HepG2 (cell line): ENCODE data around the gene ZBTB7C. TPM values are rescaled to one million over a fixed set of nuclear protein-coding genes. Genes with fewer than 3 reads are reported as not detected.

Experiments
- ATAC-seq: fragments of 200-7000 bp; cut with Tn5 transposase; 3 replicates; pipeline ENCODE4 v1.9.1; 2020; ENCODE audit warnings: mild to moderate bottlenecking, moderate library complexity
- BruUV-seq: library from RNA; stranded (reverse); fragments of 400-500 nt; replicated peaks from 2 replicates; lab custom pipeline; 2021; lab: Mats Ljungman, UMichigan
- CTCF ChIA-PET: fragments of 300-600 bp; formaldehyde crosslinking; extraction: SDS; loops from one replicate; lab custom pipeline; 2021; ENCODE audit warnings: low total read pairs, inconsistent platforms, low intra/inter-chr PET ratio; lab: Yijun Ruan, JAX
- POLR2A ChIA-PET: fragments of 350-600 bp; sonication (Branson Sonifier 250); formaldehyde crosslinking; loops from one replicate; lab custom pipeline; 2020; ENCODE audit warnings: antibody characterized with exemption, inconsistent platforms; lab: Yijun Ruan, JAX
- DNase-seq: peaks from one replicate; pipeline ENCODE4 v3.0.0-alpha.2; 2015; ENCODE audit warnings: low spot score
- FAIRE-seq: peaks from 3 replicates; lab custom pipeline; 2011; peaks lifted over from hg19 to GRCh38; lab: Jason Lieb, UNC
- H2AFZ ChIP-seq: one replicate; pipeline ENCODE4 v1.6.1; 2011; ENCODE audit warnings: low read length, inconsistent platforms
- H3K27ac ChIP-seq: fragments of 300-600 bp; 3 replicates; pipeline ENCODE4 v1.8.0; 2011; ENCODE audit warnings: mixed run types, mild to moderate bottlenecking, mixed read lengths, low read length, inconsistent platforms; ENCODE audit not compliant: insufficient read depth; ENCODE audit errors: extremely low read length
- H3K27me3 ChIP-seq, 2 experiments: fragments of 200-600 bp in 1 of 2; 2 replicates in 1 of 2; 3 replicates in 1 of 2; pipeline versions ENCODE4 v1.6.0 to v1.8.0; 2011; ENCODE audit warnings: low read length in 2 of 2, mild to moderate bottlenecking in 2 of 2, moderate library complexity in 2 of 2, inconsistent platforms in 1 of 2; ENCODE audit not compliant: insufficient read depth in 2 of 2, control insufficient read depth in 1 of 2
- H3K36me3 ChIP-seq, 2 experiments: fragments of 200-600 bp in 1 of 2; replicated peaks in 1 of 2; 2 replicates in 1 of 2; 3 replicates in 1 of 2; pipeline versions ENCODE4 v1.5.1 to v1.8.0; 2011; ENCODE audit warnings: low read length in 2 of 2, inconsistent platforms in 1 of 2; ENCODE audit not compliant: insufficient read depth in 2 of 2, control insufficient read depth in 1 of 2
- H3K4me1 ChIP-seq: 2 replicates; pipeline ENCODE4 v1.5.1; 2012; ENCODE audit warnings: low read length, inconsistent platforms; ENCODE audit not compliant: insufficient read depth
- H3K4me2 ChIP-seq: 2 replicates; pipeline ENCODE4 v1.6.0; 2011; ENCODE audit warnings: low read depth, low read length, inconsistent platforms
- H3K4me3 ChIP-seq, 3 experiments: fragments of 200-600 bp in 1 of 3; sonication (generic), shearing (Covaris generic) in 1 of 3; replicated peaks in 1 of 3; 2 replicates each; pipeline ENCODE4 v1.5.1; 2011 to 2016; ENCODE audit warnings: low read length in 3 of 3, inconsistent platforms in 2 of 3, low read depth in 2 of 3, mild to moderate bottlenecking in 2 of 3, control low read depth in 1 of 3, mixed read lengths in 1 of 3; ENCODE audit not compliant: insufficient read depth in 1 of 3
- H3K79me2 ChIP-seq: one replicate; pipeline ENCODE4 v1.6.1; 2011; ENCODE audit warnings: low read length, inconsistent platforms; ENCODE audit not compliant: insufficient read depth
- H3K9ac ChIP-seq: 2 replicates; pipeline ENCODE4 v1.6.0; 2011; ENCODE audit warnings: mild to moderate bottlenecking, low read depth, low read length, inconsistent platforms; ENCODE audit not compliant: insufficient read depth
- H3K9me3 ChIP-seq: 2 replicates; pipeline ENCODE4 v1.5.1; 2012; ENCODE audit warnings: mild to moderate bottlenecking, low read length
- H4K20me1 ChIP-seq: 2 replicates; pipeline ENCODE4 v1.6.0; 2011; ENCODE audit warnings: inconsistent platforms, mild to moderate bottlenecking, low read length, moderate library complexity; ENCODE audit not compliant: insufficient read depth
- CAMTA2 ChIP-seq: sonication (generic); formaldehyde crosslinking; IDR thresholded peaks from 2 replicates; pipeline ENCODE4 v1.4.0; 2020; ENCODE audit warnings: mild to moderate bottlenecking, missing genetic modification reagents, borderline replicate concordance
- FOSL2 ChIP-seq: sonication (generic); formaldehyde crosslinking; IDR thresholded peaks from 2 replicates; pipeline ENCODE4 v1.4.0; 2020; ENCODE audit warnings: missing genetic modification reagents
- GTF2F1 ChIP-seq: fragments of 150-350 bp; IDR thresholded peaks from 2 replicates; pipeline ENCODE4 v1.6.1; 2014; ENCODE audit warnings: low read length
- HNRNPUL1 ChIP-seq: fragments of 200-400 bp; formaldehyde crosslinking; IDR thresholded peaks from 2 replicates; pipeline ENCODE4 v1.6.1; 2017; ENCODE audit warnings: low read depth, mild to moderate bottlenecking, low read length, moderate library complexity
- KLF15 ChIP-seq: sonication (generic); formaldehyde crosslinking; IDR thresholded peaks from 2 replicates; pipeline ENCODE4 v1.8.1; 2023; ENCODE audit warnings: borderline replicate concordance, mild to moderate bottlenecking, inconsistent platforms, missing genetic modification reagents, mixed read lengths
- NRL ChIP-seq: sonication (generic); formaldehyde crosslinking; IDR thresholded peaks from 2 replicates; pipeline ENCODE4 v1.5.0; 2020; ENCODE audit warnings: missing genetic modification reagents, mild to moderate bottlenecking, moderate library complexity, borderline replicate concordance
- PHF5A ChIP-seq: IDR thresholded peaks from one replicate; pipeline ENCODE4 v1.6.1; 2018; ENCODE audit warnings: low read depth, missing genetic modification reagents; ENCODE audit not compliant: unreplicated experiment
- RBAK ChIP-seq: sonication (generic); formaldehyde crosslinking; IDR thresholded peaks from 2 replicates; pipeline ENCODE4 v1.5.1; 2020; ENCODE audit warnings: mild to moderate bottlenecking, missing genetic modification reagents
- ZBTB7A ChIP-seq: sonication (generic); formaldehyde crosslinking; IDR thresholded peaks from 2 replicates; pipeline ENCODE4 v1.8.0; 2022; ENCODE audit warnings: mild to moderate bottlenecking, missing genetic modification reagents
- ZFP62 ChIP-seq: sonication (generic); formaldehyde crosslinking; IDR thresholded peaks from 2 replicates; pipeline ENCODE4 v1.4.0; 2020; ENCODE audit warnings: missing genetic modification reagents
- ZNF224 ChIP-seq: sonication (generic); formaldehyde crosslinking; IDR thresholded peaks from 2 replicates; pipeline ENCODE4 v1.5.0; 2020; ENCODE audit warnings: mild to moderate bottlenecking, missing genetic modification reagents
- ZNF589 ChIP-seq: sonication (generic); formaldehyde crosslinking; conservative IDR thresholded peaks from 2 replicates; pipeline ENCODE4 v1.8.0; 2022; ENCODE audit warnings: mild to moderate bottlenecking, moderate library complexity, missing genetic modification reagents
- ZNF772 ChIP-seq: sonication (generic); formaldehyde crosslinking; IDR thresholded peaks from 2 replicates; pipeline ENCODE4 v1.5.0; 2020; ENCODE audit warnings: mild to moderate bottlenecking, missing genetic modification reagents
- ZSCAN31 ChIP-seq: sonication (generic); formaldehyde crosslinking; IDR thresholded peaks from 2 replicates; pipeline ENCODE4 v1.5.0; 2020; ENCODE audit warnings: low read depth, mild to moderate bottlenecking, missing genetic modification reagents
- WGBS: methylation state at CpG from one replicate; pipeline ENCODE4 v1.1.6; 2017; ENCODE audit warnings: low lambda C conversion rate; 5-methylcytosine and 5-hydroxymethylcytosine counted together
- in situ Hi-C: cut with HindIII; loops from 2 replicates; pipeline ENCODE4 v1.10.0; 2017; ENCODE audit warnings: low pct_unique_long_range_greater_than_20kb; ENCODE audit not compliant: extremely low pct_ligation_motif_present
- intact Hi-C: fragments of 100-400 bp; cut with micrococcal nuclease; formaldehyde crosslinking; loops from one replicate; pipeline ENCODE4 v1.10.0; 2022; ENCODE audit not compliant: unreplicated experiment
- polyA plus RNA-seq, 8 experiments: library from polyadenylated mRNA; depleted of rRNA in 3 of 8; stranded (reverse) in 7 of 8; unstranded in 1 of 8; fragments of >200 nt; fragmentation: Illumina TruSeq in 4 of 8; extraction: Trizol in 4 of 8; gene quantifications; 2 replicates each; pipeline versions ENCODE4 v1.2.1 to v1.2.3, GENCODE V29; 2011 to 2016; ENCODE audit warnings: low read depth in 4 of 8, missing spikeins in 1 of 8, mixed read lengths in 1 of 8; ENCODE audit not compliant: insufficient read depth in 1 of 8
- total RNA-seq, 5 experiments: library from RNA; depleted of rRNA; stranded (reverse); fragments of >200 nt; fragmentation: Illumina TruSeq; extraction: Trizol; gene quantifications; 2 replicates each; pipeline ENCODE4 v1.2.3, GENCODE V29; 2016; ENCODE audit warnings: low read depth in 1 of 5
- TF ChIP-seq, protein P1 (sequence below): sonication (generic); formaldehyde crosslinking; IDR thresholded peaks from 2 replicates; pipeline ENCODE4 v1.8.1; 2023; ENCODE audit warnings: missing genetic modification reagents, mild to moderate bottlenecking, borderline replicate concordance
- TF ChIP-seq, protein P2 (sequence below): sonication (generic); formaldehyde crosslinking; IDR thresholded peaks from 2 replicates; pipeline ENCODE4 v1.5.0; 2020; ENCODE audit warnings: missing genetic modification reagents, mild to moderate bottlenecking, borderline replicate concordance
- TF ChIP-seq, protein P3 (sequence below): sonication (generic); formaldehyde crosslinking; IDR thresholded peaks from 2 replicates; pipeline ENCODE4 v1.8.1; 2023; ENCODE audit warnings: mild to moderate bottlenecking, missing genetic modification reagents

ZBTB7C gene
- total and polyA plus RNA-seq, 2 of the 13 experiments (the other 11 are each of a cell fraction or from before 2014, with no cell fraction given), result 0.01 to 0.04 TPM

DNA sequence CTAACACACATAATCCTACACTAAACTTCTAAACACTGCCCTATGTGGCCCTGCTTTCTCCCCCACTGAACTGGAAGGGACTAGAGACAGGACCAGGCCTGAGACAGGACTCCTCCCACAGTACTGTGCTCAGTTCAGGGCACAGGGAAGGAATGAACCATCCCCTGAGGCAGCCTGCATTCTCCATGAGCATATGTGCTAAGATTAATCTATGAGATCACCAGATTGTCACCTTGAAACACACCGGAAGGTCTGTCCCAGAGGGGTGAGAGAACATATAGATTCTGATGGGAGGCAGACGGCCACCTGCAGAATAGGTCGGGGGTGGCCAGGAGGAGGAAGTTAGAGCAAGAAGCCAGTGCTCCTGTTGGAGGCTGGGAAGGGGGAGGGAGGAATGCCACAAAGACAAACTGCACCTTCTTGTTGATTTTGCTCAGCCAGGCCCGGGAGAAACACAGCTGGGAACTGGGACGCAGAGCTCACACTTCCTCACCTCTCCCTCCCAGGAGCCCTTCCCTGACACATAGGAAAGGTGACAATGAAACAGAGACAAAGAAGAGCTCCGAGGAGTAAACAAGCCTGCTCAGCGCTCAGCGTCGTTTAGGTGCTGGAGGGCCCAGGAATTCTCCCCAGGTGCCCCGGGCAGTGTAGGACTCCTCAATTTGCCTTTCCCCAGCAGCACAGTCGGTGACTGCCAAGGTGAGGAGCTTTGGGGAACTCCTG lies 52.1 kb downstream of the ZBTB7C start:
- Histone ChIP-seq H3K27me3 (peaks cover 0 to 15% of the 10 kb centered on the region in 2 experiments; a peak in 2 of 5 replicates), H3K79me2 (no peaks in the 10 kb centered on the region), H3K4me1 (no peaks in the 10 kb centered on the region), H4K20me1 (no peaks in the 10 kb centered on the region), H3K27ac (no peak overlapping the region), H3K4me2 (no peak overlapping the region), H2AFZ (no peak overlapping the region), H3K9ac (no peak overlapping the region), H3K4me3 (no peak overlapping the region), H3K36me3 (no peaks in the 10 kb centered on the region), H3K9me3 (no peaks in the 10 kb centered on the region)
- WGBS, result 9% methylated on average over 6 of the region's 11 CpGs
- no peak for TF ChIP-seq HNRNPUL1
- no peak for TF ChIP-seq FOSL2 (CRISPR knock-in tag)
- no peak for TF ChIP-seq KLF15
- TF ChIP-seq ZFP62 (CRISPR knock-in tag), result no peak
- no peak for TF ChIP-seq RBAK (CRISPR knock-in tag)
- no peak for TF ChIP-seq ZNF224 (CRISPR knock-in tag)
- TF ChIP-seq GTF2F1, result no peak
- TF ChIP-seq NRL (CRISPR knock-in tag), result no peak
- no peak for TF ChIP-seq CAMTA2
- TF ChIP-seq ZBTB7A (CRISPR knock-in tag), result no peak
- no peak for TF ChIP-seq ZNF772 (CRISPR knock-in tag)
- TF ChIP-seq PHF5A, result no peak
- TF ChIP-seq, protein P1, sequence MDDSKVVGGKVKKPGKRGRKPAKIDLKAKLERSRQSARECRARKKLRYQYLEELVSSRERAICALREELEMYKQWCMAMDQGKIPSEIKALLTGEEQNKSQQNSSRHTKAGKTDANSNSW (CRISPR knock-in tag), result no peak
- TF ChIP-seq, protein P2, sequence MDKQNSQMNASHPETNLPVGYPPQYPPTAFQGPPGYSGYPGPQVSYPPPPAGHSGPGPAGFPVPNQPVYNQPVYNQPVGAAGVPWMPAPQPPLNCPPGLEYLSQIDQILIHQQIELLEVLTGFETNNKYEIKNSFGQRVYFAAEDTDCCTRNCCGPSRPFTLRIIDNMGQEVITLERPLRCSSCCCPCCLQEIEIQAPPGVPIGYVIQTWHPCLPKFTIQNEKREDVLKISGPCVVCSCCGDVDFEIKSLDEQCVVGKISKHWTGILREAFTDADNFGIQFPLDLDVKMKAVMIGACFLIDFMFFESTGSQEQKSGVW (CRISPR knock-in tag), result no peak
- TF ChIP-seq ZSCAN31, result no peak
- no peak for TF ChIP-seq ZNF589 (CRISPR knock-in tag)
- TF ChIP-seq, protein P3, sequence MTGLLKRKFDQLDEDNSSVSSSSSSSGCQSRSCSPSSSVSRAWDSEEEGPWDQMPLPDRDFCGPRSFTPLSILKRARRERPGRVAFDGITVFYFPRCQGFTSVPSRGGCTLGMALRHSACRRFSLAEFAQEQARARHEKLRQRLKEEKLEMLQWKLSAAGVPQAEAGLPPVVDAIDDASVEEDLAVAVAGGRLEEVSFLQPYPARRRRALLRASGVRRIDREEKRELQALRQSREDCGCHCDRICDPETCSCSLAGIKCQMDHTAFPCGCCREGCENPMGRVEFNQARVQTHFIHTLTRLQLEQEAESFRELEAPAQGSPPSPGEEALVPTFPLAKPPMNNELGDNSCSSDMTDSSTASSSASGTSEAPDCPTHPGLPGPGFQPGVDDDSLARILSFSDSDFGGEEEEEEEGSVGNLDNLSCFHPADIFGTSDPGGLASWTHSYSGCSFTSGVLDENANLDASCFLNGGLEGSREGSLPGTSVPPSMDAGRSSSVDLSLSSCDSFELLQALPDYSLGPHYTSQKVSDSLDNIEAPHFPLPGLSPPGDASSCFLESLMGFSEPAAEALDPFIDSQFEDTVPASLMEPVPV (CRISPR knock-in tag), result no peak
- DNase-seq (no peak), FAIRE-seq (no peak), ATAC-seq (no peak)
- BruUV-seq, result no TSS peak
- POLR2A ChIA-PET, result no interaction called here
- CTCF ChIA-PET, result no interaction called here
- intact Hi-C loops (no loop called here), in situ Hi-C loops (no loop called here)
